Body of pancreas (tissue), 4 donors: ENCODE results near the gene PRKAG2.

Experiments
- POLR2A ChIP-seq, 3 donors: fragments of 450-650 bp; IDR thresholded peaks; one replicate each; pipeline ENCODE4 v1.6.1; 2016; ENCODE audit warnings: antibody characterized with exemption in 3 of 3, mild to moderate bottlenecking in 2 of 3
- TF ChIP-seq, protein P1 (sequence below), 7 experiments: fragments of 450-650 bp in 4 of 7; fragments of 200-600 bp in 3 of 7; sonication (generic) in 3 of 7; IDR thresholded peaks; one replicate each; pipeline ENCODE4 v1.5.1; 2016 to 2019; ENCODE audit warnings: antibody characterized with exemption in 7 of 7

DNA sequence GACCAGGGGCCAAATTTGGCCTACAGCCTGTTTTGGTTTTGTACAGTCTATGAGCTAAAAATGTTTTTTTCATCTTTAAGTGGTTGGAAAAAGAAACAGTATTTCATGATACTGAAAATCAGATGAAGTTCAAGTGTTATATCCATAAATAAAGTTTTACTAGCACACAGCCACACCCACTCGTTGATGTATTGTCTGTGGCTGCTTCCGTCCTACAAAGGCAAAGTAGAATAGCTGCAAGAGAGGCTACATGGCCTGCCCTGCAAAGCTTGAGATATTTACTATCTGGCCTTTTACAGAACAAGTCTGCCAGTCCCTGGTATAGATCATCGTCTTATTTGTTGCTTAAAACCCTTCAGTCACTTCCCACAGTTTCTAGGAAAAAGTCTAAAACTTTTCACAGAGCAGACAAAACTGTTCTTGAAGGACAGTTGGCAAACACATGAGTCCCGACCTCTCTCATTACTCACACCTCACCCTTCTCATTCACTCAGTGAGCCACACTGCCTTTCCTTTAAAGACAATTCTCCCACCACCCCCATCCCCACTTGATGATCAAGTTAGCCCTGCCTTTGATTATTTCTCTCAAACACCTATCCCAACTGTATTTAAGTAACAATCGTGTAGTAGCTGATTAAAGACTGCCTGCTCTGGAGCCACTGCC, 367.1 kb downstream of the PRKAG2 start:
- TF ChIP-seq, protein P1, sequence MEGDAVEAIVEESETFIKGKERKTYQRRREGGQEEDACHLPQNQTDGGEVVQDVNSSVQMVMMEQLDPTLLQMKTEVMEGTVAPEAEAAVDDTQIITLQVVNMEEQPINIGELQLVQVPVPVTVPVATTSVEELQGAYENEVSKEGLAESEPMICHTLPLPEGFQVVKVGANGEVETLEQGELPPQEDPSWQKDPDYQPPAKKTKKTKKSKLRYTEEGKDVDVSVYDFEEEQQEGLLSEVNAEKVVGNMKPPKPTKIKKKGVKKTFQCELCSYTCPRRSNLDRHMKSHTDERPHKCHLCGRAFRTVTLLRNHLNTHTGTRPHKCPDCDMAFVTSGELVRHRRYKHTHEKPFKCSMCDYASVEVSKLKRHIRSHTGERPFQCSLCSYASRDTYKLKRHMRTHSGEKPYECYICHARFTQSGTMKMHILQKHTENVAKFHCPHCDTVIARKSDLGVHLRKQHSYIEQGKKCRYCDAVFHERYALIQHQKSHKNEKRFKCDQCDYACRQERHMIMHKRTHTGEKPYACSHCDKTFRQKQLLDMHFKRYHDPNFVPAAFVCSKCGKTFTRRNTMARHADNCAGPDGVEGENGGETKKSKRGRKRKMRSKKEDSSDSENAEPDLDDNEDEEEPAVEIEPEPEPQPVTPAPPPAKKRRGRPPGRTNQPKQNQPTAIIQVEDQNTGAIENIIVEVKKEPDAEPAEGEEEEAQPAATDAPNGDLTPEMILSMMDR (IDR thresholded peaks at IDR 0.05) = no peak
- no peak for TF ChIP-seq POLR2A (IDR thresholded peaks at IDR 0.05)
